ENCODE data around the gene PNLIPRP2. TPM values are rescaled to one million over a fixed set of nuclear protein-coding genes. Genes with fewer than 3 reads are reported as not detected.

Gene PNLIPRP2
- total RNA-seq, 2 donors from 2014 or later = not detected

- peaks cover 0 to 17% of the 10 kb centered on the region in 2 donors for H3K36me3 Mint-ChIP-seq
- ATAC-seq (no peak), DNase-seq (ENCODE audit: low spot score in 2 of 2) (no peak)
- H3K27ac Mint-ChIP-seq = no peak overlapping the region
- no peaks in the 10 kb centered on the region for H3K9me3 Mint-ChIP-seq
Observed at GRCh38 chr10:116608686-116609594, 11.8 kb upstream of the PNLIPRP2 start.

GRCh38 chr10:116610443-116611152 lies 10.2 kb upstream of the PNLIPRP2 start:
- Mint-ChIP-seq H3K27ac (no peak overlapping the region), H3K9me3 (no peaks in the 10 kb centered on the region), H3K36me3 (peaks cover 0 to 17% of the 10 kb centered on the region in 2 donors)
- ATAC-seq (no peak), DNase-seq (ENCODE audit: low spot score in 2 of 2) (no peak)

DNA sequence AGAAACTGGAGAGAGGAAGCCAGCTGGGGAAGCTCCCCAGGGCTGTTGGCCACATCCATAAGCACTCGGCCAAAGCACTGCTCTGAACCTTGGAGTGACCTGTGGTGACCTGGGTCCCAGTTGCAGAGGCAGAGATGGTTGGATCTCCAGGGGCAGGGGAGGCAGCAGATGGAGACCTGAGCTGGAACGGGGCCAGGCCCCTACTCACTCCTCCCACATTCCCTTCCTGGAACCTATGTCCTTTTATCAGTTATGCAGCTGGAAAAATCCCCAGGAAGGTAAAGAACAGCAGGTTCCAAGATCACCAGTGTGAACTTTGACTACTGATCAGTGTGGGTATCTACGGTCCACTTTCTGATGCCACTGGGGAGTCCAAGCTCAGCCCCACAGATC lies 9.6 kb upstream of the PNLIPRP2 start:
- no peaks in the 10 kb centered on the region for H3K9me3 Mint-ChIP-seq
- H3K27ac Mint-ChIP-seq = no peak overlapping the region
- ATAC-seq = no peak
- DNase-seq (ENCODE audit: low spot score in 2 of 2) = no peak
- peaks cover 0 to 17% of the 10 kb centered on the region in 2 donors for H3K36me3 Mint-ChIP-seq

GRCh38 chr10:116612107-116612769 lies 8.5 kb upstream of the PNLIPRP2 start:
- Mint-ChIP-seq H3K9me3 (no peaks in the 10 kb centered on the region), H3K36me3 (peaks cover 0 to 17% of the 10 kb centered on the region in 2 donors), H3K27ac (no peak overlapping the region)
- ATAC-seq (no peak), DNase-seq (ENCODE audit: low spot score in 2 of 2) (no peak)

GRCh38 chr10:116613471-116613870 lies 7.3 kb upstream of the PNLIPRP2 start:
- DNase-seq (ENCODE audit: low spot score in 2 of 2) = no peak

GRCh38 chr10:116614796-116615195 lies 6.0 kb upstream of the PNLIPRP2 start:
- Mint-ChIP-seq H3K36me3 (peaks cover 0 to 11% of the 10 kb centered on the region in 2 donors), H3K9me3 (peaks cover 0 to 3% of the 10 kb centered on the region in 2 donors), H3K27ac (no peak overlapping the region)
- ATAC-seq (no peak), DNase-seq (ENCODE audit: low spot score in 2 of 2) (no peak)

More at GRCh38 chr10:116613471-116613870, 7.3 kb upstream of the PNLIPRP2 start:
- no peaks in the 10 kb centered on the region for H3K9me3 Mint-ChIP-seq
- no peak overlapping the region for H3K27ac Mint-ChIP-seq
- ATAC-seq = no peak
- H3K36me3 Mint-ChIP-seq = peaks cover 0 to 15% of the 10 kb centered on the region in 2 donors

DNA sequence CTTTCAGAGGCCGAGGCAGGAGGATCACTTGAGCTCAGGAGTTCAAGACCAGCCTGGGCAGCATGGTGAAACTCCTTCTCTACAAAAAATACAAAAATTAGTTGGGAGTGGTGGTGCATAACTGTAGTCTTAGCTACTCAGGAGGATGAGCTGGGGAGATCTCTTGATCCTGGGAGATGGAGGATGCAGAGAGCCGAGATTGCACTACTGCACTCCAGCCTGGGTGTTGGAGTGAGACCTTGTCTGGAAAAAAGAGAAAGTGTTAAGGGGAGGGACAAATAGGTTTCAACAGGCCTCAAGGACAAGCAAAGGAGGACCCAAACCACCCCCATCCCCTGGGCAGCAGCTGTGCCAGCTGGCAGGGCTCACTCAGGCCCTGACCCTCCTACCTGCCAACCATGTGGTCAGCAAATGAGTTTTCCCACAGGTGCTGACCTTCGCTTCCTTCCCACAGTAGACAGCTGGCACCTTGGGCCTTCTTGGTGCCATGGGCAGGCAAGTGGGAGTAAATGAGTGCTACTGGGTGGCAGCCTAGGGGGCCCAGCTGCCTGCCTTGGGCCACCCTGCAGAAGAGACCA lies 5.5 kb upstream of the PNLIPRP2 start:
- no peak for DNase-seq (ENCODE audit: low spot score in 2 of 2)
- no peak overlapping the region for H3K27ac Mint-ChIP-seq
- no peak for ATAC-seq
- peaks cover 0 to 7% of the 10 kb centered on the region in 2 donors for H3K36me3 Mint-ChIP-seq
- peaks cover 0 to 3% of the 10 kb centered on the region in 2 donors for H3K9me3 Mint-ChIP-seq

DNA sequence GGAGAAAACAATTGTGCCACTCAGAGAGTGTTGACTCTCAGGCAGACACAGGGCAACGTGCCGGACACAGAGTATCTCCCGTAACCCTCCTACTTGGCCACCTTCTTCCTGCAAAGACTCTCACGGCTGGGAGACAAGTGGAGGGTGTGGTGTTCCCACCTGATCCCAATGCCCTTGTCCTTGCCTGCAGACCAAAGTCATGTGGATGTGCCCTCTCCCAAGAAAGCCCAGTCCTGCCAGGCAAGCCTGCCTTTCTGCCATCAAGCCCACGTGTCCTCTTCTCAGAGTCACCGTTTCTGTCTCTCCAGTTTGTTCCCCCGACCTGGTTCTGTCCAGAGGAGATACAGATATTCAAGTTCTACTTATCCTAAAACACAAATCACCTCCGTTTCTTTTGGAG lies 723 bp downstream of the PNLIPRP2 start:
- ATAC-seq = no peak
- DNase-seq (ENCODE audit: low spot score in 2 of 2) = no peak
- H3K27ac Mint-ChIP-seq = no peak overlapping the region
- H3K9me3 Mint-ChIP-seq = peaks cover 0 to 3% of the 10 kb centered on the region in 2 donors
- H3K36me3 Mint-ChIP-seq = no peaks in the 10 kb centered on the region

GRCh38 chr10:116621934-116622655 lies 1.3 kb downstream of the PNLIPRP2 start:
- DNase-seq (ENCODE audit: low spot score in 2 of 2) (no peak), ATAC-seq (no peak)
- Mint-ChIP-seq H3K36me3 (no peaks in the 10 kb centered on the region), H3K9me3 (peaks cover 0 to 3% of the 10 kb centered on the region in 2 donors), H3K27ac (peak overlapping the region in 1 of 2 donors; percentile 79)

DNA sequence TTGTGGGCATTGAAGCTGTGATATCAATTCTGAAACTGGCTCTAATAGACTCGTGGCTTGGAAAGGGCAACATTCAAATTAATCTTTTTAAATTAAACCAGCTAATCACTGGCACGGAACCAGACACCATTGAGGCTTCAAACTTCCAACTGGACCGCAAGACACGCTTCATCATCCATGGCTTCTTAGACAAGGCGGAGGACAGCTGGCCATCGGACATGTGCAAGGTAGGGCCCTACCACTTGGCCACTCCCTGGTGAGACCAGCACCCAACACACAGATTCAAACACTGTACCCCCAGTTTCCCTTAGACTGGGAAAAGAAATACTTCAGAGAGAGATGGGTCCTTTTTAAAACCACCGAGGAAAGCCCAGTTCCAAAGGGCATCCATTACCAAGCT lies 5.1 kb downstream of the PNLIPRP2 start:
- no peaks in the 10 kb centered on the region for H3K36me3 Mint-ChIP-seq
- H3K9me3 Mint-ChIP-seq = no peaks in the 10 kb centered on the region
- DNase-seq (ENCODE audit: low spot score in 2 of 2) (no peak), ATAC-seq (no peak)
- H3K27ac Mint-ChIP-seq = no peak overlapping the region

- no peak for DNase-seq (ENCODE audit: low spot score in 2 of 2)
- Mint-ChIP-seq H3K9me3 (no peaks in the 10 kb centered on the region), H3K27ac (no peak overlapping the region), H3K36me3 (no peaks in the 10 kb centered on the region)
- no peak for ATAC-seq
Observed at GRCh38 chr10:116626815-116627214, 6.1 kb downstream of the PNLIPRP2 start.

DNA sequence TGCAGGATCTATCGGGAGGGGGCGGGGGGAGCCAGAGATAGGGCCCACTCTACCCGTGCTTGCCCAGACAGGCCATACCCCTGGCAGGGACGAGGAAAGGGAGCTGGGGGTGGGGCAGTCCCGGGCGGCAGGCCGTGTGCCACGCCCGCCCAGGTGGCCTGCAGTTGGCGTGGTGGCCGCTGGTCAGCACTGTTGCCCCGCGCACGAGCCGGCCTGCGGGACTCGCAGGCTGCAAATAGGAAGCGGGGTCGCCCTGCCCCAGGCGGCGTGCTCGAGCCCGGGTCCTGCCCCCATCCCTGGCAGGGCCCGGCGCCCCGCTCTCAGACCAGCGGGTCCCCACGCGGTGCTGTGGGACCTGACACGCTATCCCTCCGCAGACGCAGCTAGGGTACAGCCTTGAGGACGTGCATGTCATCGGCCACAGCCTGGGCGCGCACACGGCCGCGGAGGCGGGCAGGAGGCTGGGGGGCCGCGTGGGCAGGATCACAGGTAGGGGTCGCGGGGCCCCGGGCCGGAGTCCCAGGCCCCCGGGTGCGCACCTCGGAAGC lies 6.7 kb downstream of the PNLIPRP2 start:
- Mint-ChIP-seq H3K27ac (no peak overlapping the region), H3K36me3 (no peaks in the 10 kb centered on the region), H3K9me3 (no peaks in the 10 kb centered on the region)
- DNase-seq (ENCODE audit: low spot score in 2 of 2) = no peak
- no peak for ATAC-seq

- H3K36me3 Mint-ChIP-seq = no peaks in the 10 kb centered on the region
- H3K9me3 Mint-ChIP-seq = no peaks in the 10 kb centered on the region
- DNase-seq (ENCODE audit: low spot score in 2 of 2) (no peak), ATAC-seq (no peak)
- no peak overlapping the region for H3K27ac Mint-ChIP-seq
Observed at GRCh38 chr10:116629340-116629739, 8.6 kb downstream of the PNLIPRP2 start.

DNA sequence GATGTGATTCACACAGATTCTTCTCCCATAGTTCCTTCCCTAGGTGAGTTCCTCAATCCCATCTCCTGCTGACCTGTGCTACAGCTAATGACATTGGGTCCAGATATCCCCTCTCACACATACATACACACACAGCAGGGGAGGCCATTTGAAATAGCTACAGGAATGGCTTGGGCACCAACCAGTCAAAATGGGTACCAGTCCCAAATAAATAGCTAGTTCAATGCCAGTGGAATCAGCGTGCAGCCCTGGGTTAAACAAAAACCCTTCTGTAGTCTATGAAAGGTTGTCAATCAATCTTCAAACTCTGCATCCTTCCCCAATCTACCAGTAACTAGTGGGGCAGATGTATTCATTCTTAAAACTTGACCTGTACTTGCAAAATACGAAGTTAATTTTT lies 9.3 kb downstream of the PNLIPRP2 start:
- Mint-ChIP-seq H3K36me3 (no peaks in the 10 kb centered on the region), H3K9me3 (no peaks in the 10 kb centered on the region), H3K27ac (no peak overlapping the region)
- no peak for DNase-seq (ENCODE audit: low spot score in 2 of 2)
- ATAC-seq = no peak

- ATAC-seq (no peak), DNase-seq (ENCODE audit: low spot score in 2 of 2) (no peak)
- H3K9me3 Mint-ChIP-seq = peaks cover 4 to 5% of the 10 kb centered on the region in 2 donors
- H3K36me3 Mint-ChIP-seq = no peaks in the 10 kb centered on the region
- no peak overlapping the region for H3K27ac Mint-ChIP-seq
Observed at GRCh38 chr10:116631871-116632295, 11.1 kb downstream of the PNLIPRP2 start.

All from activated naive CD4-positive, alpha-beta T cell treated with anti-CD3 and anti-CD28 coated beads, Interleukin-2, amount 50 U/mL, for 72 hours (primary cell).